Lower leg skin (tissue), 4 donors: Measurements from ENCODE around the gene PGK1. TPM values are rescaled to one million over a fixed set of nuclear protein-coding genes. Genes with fewer than 3 reads are reported as not detected.
"Not testable (repeated sequence)": the region's sequence is repeated elsewhere in the genome, so short reads cannot be mapped to it uniquely, and the experiment has no call there.

Experiments
- DNase-seq, 2 donors: peaks; one replicate each; pipeline ENCODE4 v3.0.0-alpha.2; 2019; ENCODE audit warnings: low spot score in 2 of 2
- H3K4me3 ChIP-seq: fragments of 200-600 bp; sonication (generic); 2 replicates; pipeline ENCODE4 v1.5.1; 2017; ENCODE audit warnings: mild to moderate bottlenecking, low read depth; ENCODE audit not compliant: poor library complexity, severe bottlenecking
- POLR2A ChIP-seq, 2 donors: fragments of 450-650 bp; IDR thresholded peaks; one replicate each; pipeline ENCODE4 v1.6.1; 2016 to 2017; ENCODE audit warnings: antibody characterized with exemption in 2 of 2, mild to moderate bottlenecking in 1 of 2, moderate library complexity in 1 of 2
- WGBS, 2 donors: methylation state at CpG; one replicate each; pipeline ENCODE4 v1.1.5; 2018; 5-methylcytosine and 5-hydroxymethylcytosine counted together
- intact Hi-C: fragments of 100-400 bp; cut with DNase I; formaldehyde crosslinking; loops from one replicate; pipeline ENCODE4 v1.15.0; 2023; ENCODE audit warnings: low total_unique reads
- total RNA-seq, 4 donors: library from RNA; depleted of rRNA; stranded (reverse); fragments of >200 nt; gene quantifications; one replicate each; pipeline ENCODE4 v1.1.0, GENCODE V29; 2016
- TF ChIP-seq, protein P1 (sequence below), 3 donors: fragments of 450-650 bp; IDR thresholded peaks; one replicate each; pipeline ENCODE4 v1.5.1; 2016; ENCODE audit warnings: antibody characterized with exemption in 3 of 3, mild to moderate bottlenecking in 3 of 3, moderate library complexity in 2 of 3

Gene PGK1
- total RNA-seq, result 100 to 1,000 TPM; 151 to 246 (median 179) TPM

DNA sequence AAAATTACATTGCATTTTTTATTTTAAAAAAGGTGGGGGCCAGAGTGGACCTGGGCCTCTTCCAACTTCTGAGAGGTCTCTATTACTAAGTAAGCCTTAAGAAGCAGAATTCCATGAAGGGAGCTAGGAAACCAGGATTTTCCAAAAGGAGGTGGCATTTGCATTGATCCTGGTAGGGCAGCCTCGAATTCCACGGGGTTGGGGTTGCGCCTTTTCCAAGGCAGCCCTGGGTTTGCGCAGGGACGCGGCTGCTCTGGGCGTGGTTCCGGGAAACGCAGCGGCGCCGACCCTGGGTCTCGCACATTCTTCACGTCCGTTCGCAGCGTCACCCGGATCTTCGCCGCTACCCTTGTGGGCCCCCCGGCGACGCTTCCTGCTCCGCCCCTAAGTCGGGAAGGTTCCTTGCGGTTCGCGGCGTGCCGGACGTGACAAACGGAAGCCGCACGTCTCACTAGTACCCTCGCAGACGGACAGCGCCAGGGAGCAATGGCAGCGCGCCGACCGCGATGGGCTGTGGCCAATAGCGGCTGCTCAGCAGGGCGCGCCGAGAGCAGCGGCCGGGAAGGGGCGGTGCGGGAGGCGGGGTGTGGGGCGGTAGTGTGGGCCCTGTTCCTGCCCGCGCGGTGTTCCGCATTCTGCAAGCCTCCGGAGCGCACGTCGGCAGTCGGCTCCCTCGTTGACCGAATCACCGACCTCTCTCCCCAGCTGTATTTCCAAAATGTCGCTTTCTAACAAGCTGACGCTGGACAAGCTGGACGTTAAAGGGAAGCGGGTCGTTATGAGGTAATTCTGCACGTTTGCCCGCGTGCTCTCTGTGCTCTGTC lies at the start of gene PGK1:
Gene PGK1 (plus strand): TSS at position 626 of the 824 bp plus-strand sequence. CDS start 93 bp downstream, at position 719.
- intact Hi-C loops, result no loop called here
- 1 to 42% methylated on average over 24 to 63 of the region's 72 CpGs for WGBS, 2 donors
- no peak for TF ChIP-seq POLR2A (IDR thresholded peaks at IDR 0.05)
- TF ChIP-seq, protein P1, sequence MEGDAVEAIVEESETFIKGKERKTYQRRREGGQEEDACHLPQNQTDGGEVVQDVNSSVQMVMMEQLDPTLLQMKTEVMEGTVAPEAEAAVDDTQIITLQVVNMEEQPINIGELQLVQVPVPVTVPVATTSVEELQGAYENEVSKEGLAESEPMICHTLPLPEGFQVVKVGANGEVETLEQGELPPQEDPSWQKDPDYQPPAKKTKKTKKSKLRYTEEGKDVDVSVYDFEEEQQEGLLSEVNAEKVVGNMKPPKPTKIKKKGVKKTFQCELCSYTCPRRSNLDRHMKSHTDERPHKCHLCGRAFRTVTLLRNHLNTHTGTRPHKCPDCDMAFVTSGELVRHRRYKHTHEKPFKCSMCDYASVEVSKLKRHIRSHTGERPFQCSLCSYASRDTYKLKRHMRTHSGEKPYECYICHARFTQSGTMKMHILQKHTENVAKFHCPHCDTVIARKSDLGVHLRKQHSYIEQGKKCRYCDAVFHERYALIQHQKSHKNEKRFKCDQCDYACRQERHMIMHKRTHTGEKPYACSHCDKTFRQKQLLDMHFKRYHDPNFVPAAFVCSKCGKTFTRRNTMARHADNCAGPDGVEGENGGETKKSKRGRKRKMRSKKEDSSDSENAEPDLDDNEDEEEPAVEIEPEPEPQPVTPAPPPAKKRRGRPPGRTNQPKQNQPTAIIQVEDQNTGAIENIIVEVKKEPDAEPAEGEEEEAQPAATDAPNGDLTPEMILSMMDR (IDR thresholded peaks at IDR 0.05), result no peak
- H3K4me3 ChIP-seq, result peak within 1 kb of the TSS; percentile 84
- peak; percentile 92 to 98 for DNase-seq

DNA sequence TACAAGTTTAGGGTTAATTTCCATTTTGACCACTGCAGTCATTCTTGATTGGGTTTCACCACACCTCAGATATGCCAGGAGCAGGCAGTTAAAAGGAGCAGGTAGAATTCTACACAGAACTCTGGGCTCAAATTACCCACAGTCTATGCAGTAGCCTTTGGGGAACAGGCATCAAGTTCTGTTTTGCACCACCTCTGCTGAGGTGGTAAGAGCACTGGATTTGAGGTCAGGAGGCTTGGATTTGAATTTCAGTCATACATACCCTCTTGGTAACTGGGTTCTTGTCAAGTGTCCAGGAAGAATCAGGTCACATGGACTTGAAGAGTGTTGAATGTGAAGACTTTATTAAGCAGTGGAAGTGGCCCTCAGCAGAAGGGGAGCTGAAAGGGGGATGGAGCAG lies 40.4 kb upstream of the PGK1 start:
- H3K4me3 ChIP-seq, result no peak overlapping the region
- TF ChIP-seq POLR2A (IDR thresholded peaks at IDR 0.05), result no peak
- TF ChIP-seq, protein P1 (IDR thresholded peaks at IDR 0.05), result no peak
- DNase-seq, result no peak
- intact Hi-C loops, result no loop called here

DNA sequence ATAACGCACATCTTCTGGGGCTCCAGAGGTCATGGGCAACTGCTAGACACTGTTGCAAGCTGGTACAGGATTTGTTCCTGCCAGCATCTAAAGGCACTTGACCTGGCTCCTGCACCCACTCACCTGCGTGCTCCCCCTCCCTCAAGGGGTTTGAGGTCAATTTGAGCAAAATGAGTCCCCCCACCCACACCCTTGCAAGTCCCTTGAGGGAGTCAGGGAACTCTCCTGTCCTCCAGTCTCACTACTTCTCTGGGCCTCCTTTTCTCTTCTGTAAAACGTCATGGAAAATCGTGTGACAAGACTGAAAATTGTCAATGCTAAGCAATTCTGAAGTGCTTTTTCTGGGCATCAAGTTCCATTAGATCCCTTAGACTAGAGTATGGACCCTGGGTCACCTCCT lies 39.9 kb upstream of the PGK1 start:
- TF ChIP-seq POLR2A (IDR thresholded peaks at IDR 0.05), result no peak
- TF ChIP-seq, protein P1 (IDR thresholded peaks at IDR 0.05), result no peak
- no peak for DNase-seq
- intact Hi-C loops, result no loop called here
- H3K4me3 ChIP-seq, result no peak overlapping the region
- WGBS, 2 donors, result 65 to 88% methylated on average over 3 to 4 of the region's 4 CpGs

DNA sequence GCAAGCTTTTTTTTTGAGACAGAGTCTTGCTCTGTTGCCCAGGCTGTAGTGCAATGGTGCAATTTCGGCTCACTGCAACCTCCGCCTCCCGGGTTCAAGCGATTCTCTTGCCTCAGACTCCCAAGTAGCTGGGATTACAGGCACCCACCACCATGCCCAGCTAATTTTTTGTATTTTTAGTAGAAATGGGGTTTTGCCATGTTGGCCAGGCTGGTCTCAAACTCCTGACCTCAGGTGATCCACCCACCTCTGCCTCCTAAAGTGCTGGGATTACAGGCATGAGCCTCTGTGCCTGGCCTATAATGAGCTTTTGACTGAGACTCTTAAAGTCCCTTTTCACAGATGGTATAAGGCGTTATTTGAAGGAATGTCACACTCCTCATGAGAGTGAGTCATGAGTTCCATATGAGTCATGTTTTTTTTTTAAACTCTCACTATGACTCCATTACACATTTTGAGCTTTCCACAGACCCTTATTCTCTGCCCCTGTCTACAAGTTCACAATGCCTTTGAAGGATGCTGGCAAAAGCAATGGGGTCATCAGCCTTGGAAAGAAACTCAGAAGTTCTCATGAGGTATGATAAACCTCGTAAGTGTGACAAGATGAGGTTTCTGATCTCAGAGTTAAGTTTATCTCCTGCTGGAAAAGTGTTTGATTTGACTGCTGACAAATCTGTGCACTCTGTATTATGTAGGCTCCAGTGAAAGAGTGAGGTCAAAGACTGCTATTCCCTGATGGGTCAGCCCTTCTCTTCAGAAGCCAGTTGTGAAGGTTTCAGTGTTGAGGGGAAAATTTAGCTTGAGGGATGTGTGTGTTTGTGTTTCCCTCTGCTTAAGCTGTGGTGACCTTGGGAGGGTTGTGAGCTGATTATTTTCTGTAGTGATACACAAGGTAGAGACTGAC lies 39.1 kb upstream of the PGK1 start:
- intact Hi-C loops, DNase-seq, H3K4me3 ChIP-seq: not testable (repeated sequence)
- whole genome bisulfite sequencing, 2 donors, result 66 to 67% methylated on average over 6 of the region's 6 CpGs

DNA sequence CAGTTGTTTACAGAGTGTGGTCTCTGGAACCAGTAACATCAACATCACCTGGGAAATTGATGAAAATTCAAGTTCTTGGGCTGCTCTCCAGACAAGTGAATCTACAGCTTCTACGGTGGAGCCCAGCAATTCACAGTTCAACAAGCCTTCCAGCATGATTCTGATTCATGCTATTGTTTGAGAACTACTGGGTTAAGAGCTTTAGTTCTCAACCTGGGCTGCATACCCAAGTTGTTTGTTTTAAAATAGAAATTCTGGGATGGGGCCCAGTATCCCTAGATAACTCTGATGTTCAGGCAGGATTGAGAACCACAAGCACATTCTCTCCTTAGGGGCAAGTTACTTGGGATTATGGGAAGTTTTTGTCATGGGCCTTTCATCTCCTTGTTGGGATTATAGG lies 37.9 kb upstream of the PGK1 start:
- no peak for DNase-seq
- 43 to 86% methylated on average over 1 of the region's 1 CpG for WGBS, 2 donors
- TF ChIP-seq, protein P1 (IDR thresholded peaks at IDR 0.05), result no peak
- no peak for TF ChIP-seq POLR2A (IDR thresholded peaks at IDR 0.05)
- H3K4me3 ChIP-seq, result no peak overlapping the region
- intact Hi-C loops, result no loop called here

DNA sequence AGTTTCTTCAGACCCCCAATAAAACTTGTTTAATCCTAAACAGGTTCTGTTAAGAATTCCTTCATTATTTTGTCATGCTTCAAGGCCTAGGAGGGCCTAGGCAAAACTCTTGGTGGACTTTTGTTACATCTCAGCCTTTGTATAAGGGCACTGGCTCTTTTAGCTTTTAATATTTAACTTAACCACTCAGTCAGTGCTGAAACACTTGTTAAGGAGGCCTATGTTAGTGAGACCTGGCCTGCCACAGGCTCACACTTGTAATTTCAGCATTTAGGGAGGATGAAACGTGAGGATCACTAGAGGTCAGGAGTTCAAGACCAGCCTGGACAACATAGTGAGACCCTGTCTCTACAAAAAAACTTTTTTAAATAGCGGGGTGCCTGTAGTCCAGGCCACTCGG lies 32.7 kb upstream of the PGK1 start:
- TF ChIP-seq, protein P1 (IDR thresholded peaks at IDR 0.05), result no peak
- no peak for TF ChIP-seq POLR2A (IDR thresholded peaks at IDR 0.05)
- intact Hi-C loops, result no loop called here
- 82 to 84% methylated on average over 3 of the region's 3 CpGs for WGBS, 2 donors
- no peak for DNase-seq
- H3K4me3 ChIP-seq, result no peak overlapping the region

DNA sequence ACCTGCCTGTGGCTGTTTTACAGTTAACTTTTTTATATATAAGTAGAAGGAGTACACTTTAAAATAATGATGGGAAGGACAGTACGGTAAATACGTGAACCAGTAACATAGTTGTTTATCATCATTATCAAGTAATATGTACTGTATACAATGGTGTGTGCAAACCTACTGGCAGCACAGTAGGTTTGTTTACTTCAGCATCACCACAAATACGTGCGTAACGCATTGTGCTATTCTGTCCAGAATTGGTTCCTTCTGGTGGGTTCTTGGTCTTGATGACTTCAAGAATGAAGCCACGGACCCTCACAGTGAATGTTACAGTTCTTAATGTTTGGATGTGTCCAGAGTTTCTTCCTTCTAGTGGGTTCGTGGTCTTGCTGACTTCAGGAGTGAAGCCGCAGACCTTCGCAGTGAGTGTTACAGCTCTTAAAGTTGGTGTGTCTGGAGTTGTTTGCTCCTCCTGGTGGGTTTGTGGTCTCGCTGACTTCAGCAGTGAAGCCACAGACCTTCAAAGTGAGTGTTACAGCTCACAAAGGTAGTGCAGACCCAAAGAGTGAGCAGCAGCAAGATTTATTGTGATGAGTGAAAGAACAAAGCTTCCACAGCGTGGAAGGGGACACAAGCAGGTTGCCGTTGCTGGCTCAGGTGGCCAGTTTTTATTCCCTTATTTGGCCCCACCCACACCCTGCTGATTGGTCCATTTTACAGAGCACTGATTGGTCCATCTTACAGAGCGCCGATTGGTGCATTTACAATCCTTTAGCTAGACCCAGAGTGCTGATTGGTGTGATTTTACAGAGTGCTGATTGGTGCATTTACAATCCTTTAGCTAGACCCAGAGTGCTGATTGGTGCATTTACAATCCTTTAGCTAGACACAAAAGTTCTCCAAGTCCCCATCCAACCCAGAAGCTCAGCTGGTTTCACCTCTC lies 30.6 kb upstream of the PGK1 start:
- DNase-seq, H3K4me3 ChIP-seq, intact Hi-C loops: not testable (repeated sequence)
- 87 to 88% methylated on average over 14 of the region's 14 CpGs for WGBS, 2 donors
